H54 (cell line): ENCODE results near the gene RPS6KL1.

Source experiments
- DNase-seq: peaks from one replicate; pipeline ENCODE4 v3.0.0; 2011; ENCODE audit warnings: low spot score, mixed read lengths; ENCODE audit not compliant: insufficient read length
- FAIRE-seq: peaks from 3 replicates; lab custom pipeline; 2011; peaks lifted over from hg19 to GRCh38; lab: Jason Lieb, UNC
- POLR2A ChIP-seq: IDR thresholded peaks from 2 replicates; pipeline ENCODE4 v1.6.1; 2011; ENCODE audit warnings: low read depth, mild to moderate bottlenecking, low read length

Gene RPS6KL1

DNA sequence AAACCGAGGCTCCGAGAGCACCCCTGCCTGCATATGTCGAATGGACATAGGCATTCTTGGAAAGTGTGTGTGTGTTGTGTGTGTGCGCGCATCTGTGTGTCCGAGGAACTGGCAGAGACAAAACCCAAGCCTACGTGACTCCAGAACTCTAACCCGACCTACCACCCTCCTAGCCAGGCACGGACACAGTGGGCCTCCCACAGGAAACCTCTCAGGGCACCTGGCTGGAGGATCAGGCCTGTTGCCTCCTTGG, 32.9 kb upstream of the RPS6KL1 start:
- TF ChIP-seq POLR2A = no peak
- no peak for FAIRE-seq
- no peak for DNase-seq

DNA sequence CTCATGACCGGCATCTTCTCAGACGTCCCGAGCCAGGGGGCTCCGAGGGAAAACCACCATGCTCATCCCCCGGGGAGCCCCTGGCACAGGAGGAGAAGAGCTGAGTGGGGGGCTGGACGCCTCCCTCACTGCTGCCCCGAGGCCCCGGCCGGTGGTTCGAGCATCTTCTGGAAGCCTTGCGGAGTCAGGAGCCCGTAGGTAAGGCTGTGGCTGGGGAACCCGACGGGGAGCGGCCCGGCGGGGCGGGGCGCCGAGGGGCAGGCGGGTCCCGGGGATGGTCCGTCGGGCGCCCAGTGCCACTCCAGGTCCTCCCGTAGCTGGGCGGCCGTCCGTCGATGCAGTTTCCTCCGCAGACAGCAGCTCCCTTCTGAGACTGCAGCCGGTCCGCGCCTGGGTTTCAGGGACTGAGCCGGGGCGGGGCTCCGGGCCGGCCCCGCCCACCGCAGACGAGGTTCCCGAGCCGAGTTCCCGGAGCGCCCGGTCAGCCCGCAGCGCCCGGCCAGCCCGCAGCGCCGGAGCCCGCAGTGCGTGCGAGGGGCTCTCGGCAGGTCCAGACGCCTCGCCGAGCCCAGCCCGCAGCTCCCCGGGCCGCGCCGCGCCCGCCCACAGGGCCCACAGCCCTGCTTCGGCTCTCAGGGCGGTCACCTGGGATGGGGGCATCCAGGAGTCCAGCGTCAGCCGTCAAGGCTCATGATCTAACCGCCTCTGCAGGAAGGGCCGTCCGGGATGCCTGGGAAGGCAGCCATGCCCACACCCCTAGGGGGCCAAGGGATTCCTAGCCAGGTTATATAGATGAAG, 32.4 kb upstream of the RPS6KL1 start, which contains the start of gene PGF:
PGF (minus strand) TSS at position 369 of the 798 bp plus-strand sequence; CDS start at position 14, 355 bp downstream.
- FAIRE-seq (no peak), DNase-seq (no peak)
- peak; percentile 89 for TF ChIP-seq POLR2A

DNA sequence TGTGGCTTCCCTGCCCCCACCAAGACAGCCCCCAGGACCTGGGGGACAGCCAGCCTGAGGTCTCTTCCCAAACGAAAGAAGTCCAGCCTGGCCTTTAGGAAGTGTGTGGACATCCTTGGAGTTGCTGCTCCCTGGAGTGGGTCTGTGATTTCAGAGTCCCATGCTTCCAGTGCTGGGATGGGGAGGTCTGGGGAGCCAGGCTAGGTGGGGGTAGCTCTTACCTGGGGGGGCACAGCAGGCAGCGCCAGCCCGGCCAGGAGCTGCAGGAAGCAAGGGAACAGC, 31.8 kb upstream of the RPS6KL1 start:
- no peak for TF ChIP-seq POLR2A
- FAIRE-seq (no peak), DNase-seq (no peak)

DNA sequence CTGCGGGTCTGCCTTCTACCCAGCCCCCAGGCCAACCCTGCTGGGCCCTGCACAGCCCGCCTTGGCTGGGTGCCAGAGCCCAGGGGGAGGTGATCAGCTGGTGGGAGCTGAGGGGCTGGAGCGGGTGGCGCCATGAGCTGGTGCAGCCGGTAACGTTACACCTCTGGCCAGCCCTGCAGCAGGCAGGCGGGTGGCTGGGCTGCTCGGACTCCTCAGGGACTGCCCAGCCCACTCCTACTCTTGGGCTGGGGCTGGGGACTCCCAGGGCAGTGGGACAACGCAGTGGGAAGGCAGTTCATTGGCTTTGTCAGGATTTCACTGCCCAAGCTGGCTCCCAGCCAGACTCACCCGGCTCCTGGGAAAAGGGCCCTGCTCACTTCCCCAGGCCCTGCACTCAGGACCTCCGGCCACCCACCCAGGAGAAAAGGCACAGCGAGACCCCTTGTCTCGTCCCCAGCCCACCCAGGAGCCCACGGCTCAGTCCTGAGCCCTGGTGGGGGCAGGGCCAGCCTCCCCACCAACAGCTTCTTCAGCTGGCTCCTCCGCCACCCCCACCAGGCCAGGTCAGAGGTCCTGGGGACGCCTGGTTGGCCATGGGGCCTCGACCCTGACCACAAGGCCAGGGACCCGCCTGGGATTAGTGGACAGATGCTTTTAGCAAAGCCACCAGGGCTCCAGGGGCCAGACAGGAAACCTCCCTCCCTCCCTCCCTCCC, 31.3 kb upstream of the RPS6KL1 start:
- FAIRE-seq (no peak), DNase-seq (no peak)
- no peak for TF ChIP-seq POLR2A

DNA sequence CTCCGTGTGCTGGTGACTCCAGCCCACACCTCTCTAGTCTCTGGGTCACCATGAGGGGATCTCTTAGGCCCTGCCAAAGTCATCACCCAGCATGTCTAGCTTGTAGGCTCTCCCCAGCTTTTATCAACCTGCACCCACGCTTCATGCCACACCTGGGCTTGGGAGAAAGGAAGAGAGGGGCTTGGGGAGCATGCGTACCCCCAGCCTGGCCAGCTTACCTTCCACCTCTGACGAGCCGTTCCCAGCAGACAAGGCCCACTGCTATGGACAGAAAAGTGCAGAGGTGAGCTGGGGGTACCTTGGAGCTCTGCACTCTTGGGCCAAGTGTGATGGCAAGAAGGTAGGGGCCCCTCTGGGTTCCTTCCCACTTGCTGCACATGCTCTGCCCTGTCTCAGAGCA, 30.6 kb upstream of the RPS6KL1 start:
- FAIRE-seq (no peak), DNase-seq (no peak)
- TF ChIP-seq POLR2A = no peak

DNA sequence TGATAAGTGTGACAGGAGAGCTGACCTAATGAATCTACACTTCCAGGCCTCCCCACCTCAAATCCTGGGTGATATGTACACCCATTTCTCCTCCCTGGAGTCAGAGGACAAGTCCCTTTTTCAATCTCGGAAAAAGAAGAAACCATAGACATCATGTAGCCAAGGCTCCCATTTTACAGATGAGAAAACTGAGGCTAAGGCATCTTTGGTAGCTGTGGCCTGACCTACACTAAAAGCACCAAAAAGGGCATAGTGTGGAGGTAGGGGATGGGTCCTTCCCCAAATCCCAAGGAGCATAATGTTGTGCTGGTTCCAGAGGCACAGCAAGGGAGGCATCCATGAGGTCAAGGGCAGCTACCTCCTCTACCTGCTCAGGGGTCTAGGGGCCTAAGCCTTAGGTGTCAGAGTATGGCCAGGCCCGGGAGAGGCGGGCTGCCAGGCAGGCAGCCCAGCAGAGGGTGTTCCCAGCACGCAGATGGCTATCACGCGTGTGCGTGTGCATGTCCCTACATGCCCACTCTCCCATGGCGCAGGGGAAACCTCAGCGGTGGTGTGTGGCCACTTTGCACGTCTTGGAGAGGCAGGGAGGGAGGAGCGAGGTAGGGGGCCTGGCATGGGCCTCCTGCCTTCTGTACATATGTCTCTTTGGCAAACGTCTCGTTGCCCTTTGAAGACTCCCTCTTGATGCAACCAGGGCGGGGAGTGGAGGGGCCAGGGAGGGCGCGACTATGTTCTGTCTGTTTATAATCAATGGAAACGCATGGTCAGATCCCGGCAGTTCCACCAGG, 29.8 kb upstream of the RPS6KL1 start:
- FAIRE-seq (no peak), DNase-seq (no peak)
- no peak for TF ChIP-seq POLR2A

DNA sequence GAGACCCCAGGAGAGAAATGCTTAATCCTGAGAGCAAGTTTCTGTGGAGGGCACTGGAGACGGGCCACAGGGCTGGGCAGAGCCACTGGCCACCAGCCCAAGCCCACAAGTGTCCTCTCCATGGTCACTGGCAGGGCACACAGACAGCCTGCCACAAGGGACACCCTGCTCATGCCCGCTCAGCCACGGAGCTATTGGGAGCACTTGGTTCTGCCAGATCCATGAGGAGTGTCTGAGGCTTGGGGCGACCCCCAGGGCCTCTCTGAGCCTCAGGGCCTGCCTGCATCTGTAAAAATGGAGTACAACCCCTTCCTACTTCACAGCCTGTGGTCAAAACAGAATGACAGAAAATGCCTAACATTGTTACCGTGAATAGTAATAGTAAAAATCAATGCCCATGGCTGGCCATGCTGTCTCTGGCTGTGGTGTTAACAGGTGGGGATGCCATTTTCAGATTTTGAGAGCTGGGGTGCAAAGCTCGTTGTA, 29.2 kb upstream of the RPS6KL1 start:
- DNase-seq (no peak), FAIRE-seq (no peak)
- no peak for TF ChIP-seq POLR2A

DNA sequence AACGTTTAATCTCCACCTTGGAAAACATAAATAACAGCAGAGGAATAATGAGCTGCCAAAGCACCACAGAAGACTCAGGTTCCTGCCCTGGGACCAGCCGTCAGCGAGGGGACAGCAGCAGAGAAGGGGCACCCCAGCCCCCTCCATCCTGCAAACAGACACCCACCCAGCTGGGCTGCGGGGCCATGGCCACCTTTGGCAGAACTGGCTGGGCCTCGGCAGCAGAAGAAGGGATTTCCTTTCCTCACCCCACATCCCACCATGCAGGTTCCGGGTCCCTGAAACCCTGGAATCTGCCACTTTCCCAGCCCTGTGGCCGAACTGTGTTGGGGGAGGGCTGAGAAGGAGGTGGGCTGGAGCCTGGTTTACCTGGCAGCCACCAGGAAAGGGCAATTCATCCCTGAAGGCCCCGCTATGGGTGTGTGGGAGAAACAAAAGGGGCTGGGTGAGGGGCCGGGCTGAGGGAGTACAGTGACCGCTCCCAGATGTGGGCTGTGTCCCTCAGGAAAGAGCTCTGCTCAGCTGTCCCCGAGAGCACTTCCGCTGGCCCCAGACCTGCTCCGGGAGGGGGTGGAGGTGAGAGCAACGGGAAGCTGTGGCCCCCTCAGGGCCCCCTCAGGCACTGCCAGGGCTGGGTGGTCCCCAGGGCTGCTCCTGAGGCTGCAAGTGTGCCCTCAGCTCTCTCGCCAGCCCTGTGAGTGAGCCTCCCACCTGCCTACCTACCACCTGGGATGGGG, 28.6 kb upstream of the RPS6KL1 start:
- no peak for DNase-seq
- TF ChIP-seq POLR2A = no peak
- no peak for FAIRE-seq

DNA sequence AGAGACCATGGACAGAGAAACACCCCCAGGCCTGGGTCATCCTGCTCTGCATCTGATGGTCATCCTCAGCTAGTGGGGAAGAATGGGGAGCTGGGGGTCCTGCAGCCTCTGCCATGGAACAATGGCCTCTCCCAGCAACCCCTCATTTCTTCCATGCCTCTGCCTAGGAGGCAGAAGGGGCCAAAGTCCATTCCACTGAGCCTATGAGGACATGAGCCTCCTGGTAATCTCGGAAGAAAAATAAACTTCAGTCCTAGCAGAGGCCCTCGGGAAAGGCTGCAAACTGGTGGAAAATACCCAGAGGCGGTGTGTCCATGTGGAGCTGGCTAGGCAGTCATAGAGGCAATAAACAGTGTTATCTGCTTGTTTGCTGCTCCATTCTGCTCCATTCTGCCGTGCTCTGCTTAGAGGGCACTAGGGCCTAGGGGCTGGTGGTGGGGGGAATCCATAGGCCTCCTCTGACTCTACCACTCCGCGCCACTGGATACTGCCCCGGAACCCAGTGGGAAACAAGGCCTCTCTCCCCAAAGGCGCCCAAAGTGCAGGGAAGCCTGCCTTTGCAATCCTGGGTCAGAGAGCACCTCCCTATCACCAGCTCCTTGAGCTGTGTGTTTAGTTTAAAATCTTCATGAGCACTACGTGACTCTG, 27.9 kb upstream of the RPS6KL1 start:
- DNase-seq = no peak
- TF ChIP-seq POLR2A = no peak
- FAIRE-seq = no peak

DNA sequence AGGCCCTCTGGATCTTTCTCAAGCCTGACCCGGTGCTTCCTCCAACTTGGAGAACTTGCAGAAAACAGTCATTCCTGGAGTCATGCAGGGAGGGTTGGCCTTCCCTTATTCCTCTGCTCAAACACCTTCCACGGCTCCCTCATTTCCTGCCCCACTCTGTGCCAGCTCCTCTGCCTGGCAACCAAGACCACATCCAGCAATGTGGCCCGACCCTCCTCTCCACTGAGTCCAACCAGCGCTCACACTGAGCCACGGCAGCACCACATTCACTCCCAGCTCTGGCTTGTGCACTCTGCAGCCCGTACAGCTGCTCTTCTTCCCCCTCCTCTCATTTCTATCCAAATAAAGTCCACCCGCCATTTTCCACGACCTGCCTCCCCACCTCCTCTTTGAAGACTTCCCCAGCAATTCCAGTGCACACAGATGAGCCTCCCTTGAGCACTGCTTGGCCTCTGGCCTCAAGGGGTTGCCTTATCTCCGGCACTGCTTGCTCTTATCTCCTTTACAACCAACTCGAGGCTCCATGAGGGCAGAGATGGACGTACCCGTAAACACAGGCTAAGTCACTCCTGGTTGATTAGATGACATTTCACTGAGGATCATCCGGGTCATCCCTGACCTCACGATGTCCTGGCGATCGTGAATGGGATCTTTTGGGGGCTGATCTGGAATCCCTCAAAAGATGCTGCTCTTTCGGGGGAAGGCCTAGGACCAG, 27.0 kb upstream of the RPS6KL1 start:
- FAIRE-seq = no peak
- TF ChIP-seq POLR2A = no peak
- no peak for DNase-seq

DNA sequence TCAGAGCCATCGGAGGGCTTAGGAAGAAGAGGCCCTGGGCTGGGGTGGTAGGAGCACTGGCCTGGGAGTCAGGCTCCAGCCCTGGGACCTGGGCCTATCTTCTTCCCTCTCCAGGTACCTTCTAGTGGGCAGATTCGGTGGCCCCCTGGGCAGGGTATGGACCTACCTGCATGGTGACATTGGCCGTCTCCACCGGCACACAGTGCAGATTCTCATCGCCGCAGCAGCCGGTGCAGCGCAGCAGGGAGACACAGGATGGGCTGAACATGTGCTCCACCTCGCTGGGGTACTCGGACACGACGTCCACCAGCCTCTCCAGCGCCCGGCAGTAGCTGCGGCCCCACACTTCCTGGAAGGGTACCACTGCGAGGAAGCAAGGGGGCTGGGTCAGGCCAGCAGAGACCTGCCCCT, 26.1 kb upstream of the RPS6KL1 start:
- no peak for TF ChIP-seq POLR2A
- FAIRE-seq (no peak), DNase-seq (no peak)
